GM12872 (cell line): ENCODE results near the gene FAM117B.

Source experiments
- CTCF ChIP-seq: IDR thresholded peaks from 3 replicates; pipeline ENCODE4 v1.5.1; 2011; ENCODE audit warnings: low read depth, mild to moderate bottlenecking, low read length, moderate library complexity; ENCODE audit not compliant: insufficient read depth

Gene FAM117B

GRCh38 chr2:202634556-202635427 is at the start of gene FAM117B:
TSS of gene FAM117B (plus strand) at chr2:202634969. CDS start at chr2:202635188, 219 bp downstream.
- no peak for TF ChIP-seq CTCF

- TF ChIP-seq CTCF = peak; percentile 96
Observed at GRCh38 chr2:202588647-202589581, 45.9 kb upstream of the FAM117B start.

GRCh38 chr2:202589582-202589949 is 45.2 kb upstream of the FAM117B start:
- no peak for TF ChIP-seq CTCF

- no peak for TF ChIP-seq CTCF
Observed at GRCh38 chr2:202592566-202592965, 42.2 kb upstream of the FAM117B start.

- no peak for TF ChIP-seq CTCF
Observed at GRCh38 chr2:202599105-202599504, 35.7 kb upstream of the FAM117B start.

- no peak for TF ChIP-seq CTCF
Observed at GRCh38 chr2:202599911-202600310, 34.9 kb upstream of the FAM117B start.

- TF ChIP-seq CTCF = no peak
Observed at GRCh38 chr2:202604699-202605098, 30.1 kb upstream of the FAM117B start.
